OCI-LY7 (cell line): Measurements from ENCODE around the gene FAM3D. TPM values are rescaled to one million over a fixed set of nuclear protein-coding genes. Genes with fewer than 3 reads are reported as not detected.
"Not testable (repeated sequence)": the region's sequence is repeated elsewhere in the genome, so short reads cannot be mapped to it uniquely, and the experiment has no call there.

Source experiments
- BruUV-seq: library from RNA; stranded (reverse); fragments of 400-500 nt; replicated peaks from 2 replicates; lab custom pipeline; 2021; lab: Mats Ljungman, UMichigan
- CTCF ChIA-PET: fragments of 300-600 bp; sonication (Branson Sonifier 250); formaldehyde crosslinking; loops from one replicate; lab custom pipeline; 2022; ENCODE audit warnings: antibody characterized with exemption; ENCODE audit not compliant: unreplicated experiment; lab: Charles Lee
- POLR2A ChIA-PET: fragments of 300-600 bp; sonication (Branson Sonifier 250); formaldehyde crosslinking; loops from one replicate; lab custom pipeline; 2022; ENCODE audit warnings: antibody characterized with exemption; lab: Charles Lee
- DNase-seq: peaks from one replicate; pipeline ENCODE4 v3.0.0-alpha.2; 2015; ENCODE audit warnings: low spot score
- H2AFZ ChIP-seq: fragments of 200-600 bp; sonication (generic), shearing (Covaris generic); 2 replicates; pipeline ENCODE4 v1.6.1; 2014; ENCODE audit warnings: mild to moderate bottlenecking, antibody characterized with exemption, low read length, moderate library complexity
- H3K27ac ChIP-seq: fragments of 200-600 bp; sonication (generic); 2 replicates; pipeline ENCODE4 v1.5.1; 2014; ENCODE audit warnings: mixed run types, low read depth, mild to moderate bottlenecking, moderate library complexity, low read length, inconsistent platforms; ENCODE audit not compliant: poor library complexity, severe bottlenecking
- H3K36me3 ChIP-seq: fragments of 200-600 bp; sonication (generic); 2 replicates; pipeline ENCODE4 v1.6.1; 2014; ENCODE audit warnings: mild to moderate bottlenecking, antibody characterized with exemption, low read length, moderate library complexity, mixed read lengths; ENCODE audit not compliant: insufficient read depth
- H3K4me1 ChIP-seq: fragments of 200-600 bp; sonication (generic); 2 replicates; pipeline ENCODE4 v1.5.1; 2014; ENCODE audit warnings: mild to moderate bottlenecking, low read length; ENCODE audit not compliant: insufficient read depth, poor library complexity, severe bottlenecking
- H3K4me2 ChIP-seq: fragments of 200-600 bp; sonication (generic); 2 replicates; pipeline ENCODE4 v1.6.1; 2014; ENCODE audit warnings: mild to moderate bottlenecking, low read length
- H3K4me3 ChIP-seq: fragments of 200-600 bp; sonication (generic); 2 replicates; pipeline ENCODE4 v1.5.1; 2014; ENCODE audit warnings: mild to moderate bottlenecking, low read depth, low read length; ENCODE audit not compliant: poor library complexity, severe bottlenecking
- H3K79me2 ChIP-seq: fragments of 200-600 bp; sonication (generic); 2 replicates; pipeline ENCODE4 v1.6.1; 2016; ENCODE audit warnings: low read depth, mild to moderate bottlenecking, low read length, moderate library complexity, mixed read lengths; ENCODE audit not compliant: insufficient read depth
- H3K9me2 ChIP-seq: fragments of 200-600 bp; sonication (generic); 2 replicates; pipeline ENCODE4 v1.6.1; 2016; ENCODE audit warnings: mild to moderate bottlenecking, low read length, mixed read lengths; ENCODE audit not compliant: insufficient read depth
- H3K9me3 ChIP-seq: fragments of 200-600 bp; sonication (generic); 2 replicates; pipeline ENCODE4 v1.6.1; 2014; ENCODE audit warnings: mild to moderate bottlenecking, mixed run types, low read length, mixed read lengths
- H4K20me1 ChIP-seq: fragments of 200-600 bp; sonication (generic); 2 replicates; pipeline ENCODE4 v1.6.1; 2014; ENCODE audit warnings: mild to moderate bottlenecking, antibody characterized with exemption, low read length, moderate library complexity, mixed read lengths; ENCODE audit not compliant: insufficient read depth
- EZH2phosphoT487 ChIP-seq: fragments of 200-600 bp; sonication (generic); IDR thresholded peaks from 2 replicates; pipeline ENCODE4 v1.6.1; 2018; ENCODE audit warnings: low read depth, borderline replicate concordance, mild to moderate bottlenecking, mixed run types, antibody characterized with exemption, low read length, moderate library complexity, mixed read lengths
- intact Hi-C: fragments of 100-400 bp; cut with micrococcal nuclease; formaldehyde crosslinking; loops from one replicate; pipeline ENCODE4 v1.10.0; 2022; ENCODE audit not compliant: unreplicated experiment
- total RNA-seq, 2 experiments: library from RNA; depleted of rRNA in 1 of 2; stranded (reverse); fragments of >200 nt in 1 of 2; shearing (Covaris generic) in 1 of 2; gene quantifications; 2 replicates each; pipeline ENCODE4 v1.2.3, GENCODE V29; 2014 to 2022
- TF ChIP-seq, protein P1 (sequence below): fragments of 200-600 bp; sonication (generic); conservative IDR thresholded peaks from 2 replicates; pipeline ENCODE4 v1.5.1; 2014; ENCODE audit warnings: mild to moderate bottlenecking, antibody characterized with exemption, low read length, moderate library complexity, mixed read lengths

Gene FAM3D
- total RNA-seq, 2 experiments from 2014 or later, result not detected

DNA sequence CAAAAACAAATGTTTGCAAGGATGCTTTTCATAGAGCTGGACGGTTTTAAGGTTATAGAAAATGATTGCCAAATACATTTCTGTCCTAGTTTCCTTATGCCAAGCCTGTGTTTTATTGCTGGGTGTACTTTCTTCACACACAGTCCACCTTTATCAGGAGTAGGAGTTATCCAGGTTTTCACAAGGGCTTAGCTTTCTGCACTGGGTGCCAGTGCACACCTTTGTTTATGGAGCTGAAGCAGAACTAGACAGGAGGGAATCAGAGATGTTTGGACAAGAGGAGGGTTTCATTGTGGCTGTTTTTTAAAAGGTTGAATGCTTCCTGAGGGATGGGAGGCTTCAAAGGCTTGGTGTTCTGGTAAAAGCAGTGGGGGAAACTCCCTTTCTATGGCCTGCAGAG, 29.5 kb upstream of the FAM3D start:
- no peaks in the 10 kb centered on the region for H3K79me2 ChIP-seq
- ChIA-PET POLR2A (interaction anchor here (1.3 kb wide), 1 partner anchor 16 kb away, joined by 3 read pairs; no protein-coding TSS in a partner anchor), CTCF (no interaction called here)
- H3K9me3 ChIP-seq, result peaks cover 12% of the 10 kb centered on the region; the same call in 1 of the 2 replicates
- no peak overlapping the region for H3K4me2 ChIP-seq
- no TSS peak for BruUV-seq
- no peaks in the 10 kb centered on the region for H3K9me2 ChIP-seq
- H4K20me1 ChIP-seq, result no peaks in the 10 kb centered on the region
- no peak for DNase-seq
- intact Hi-C loops, result no loop called here
- H3K36me3 ChIP-seq, result no peaks in the 10 kb centered on the region
- H2AFZ ChIP-seq, result no peak overlapping the region
- no peak overlapping the region for H3K4me3 ChIP-seq
- TF ChIP-seq, protein P1, sequence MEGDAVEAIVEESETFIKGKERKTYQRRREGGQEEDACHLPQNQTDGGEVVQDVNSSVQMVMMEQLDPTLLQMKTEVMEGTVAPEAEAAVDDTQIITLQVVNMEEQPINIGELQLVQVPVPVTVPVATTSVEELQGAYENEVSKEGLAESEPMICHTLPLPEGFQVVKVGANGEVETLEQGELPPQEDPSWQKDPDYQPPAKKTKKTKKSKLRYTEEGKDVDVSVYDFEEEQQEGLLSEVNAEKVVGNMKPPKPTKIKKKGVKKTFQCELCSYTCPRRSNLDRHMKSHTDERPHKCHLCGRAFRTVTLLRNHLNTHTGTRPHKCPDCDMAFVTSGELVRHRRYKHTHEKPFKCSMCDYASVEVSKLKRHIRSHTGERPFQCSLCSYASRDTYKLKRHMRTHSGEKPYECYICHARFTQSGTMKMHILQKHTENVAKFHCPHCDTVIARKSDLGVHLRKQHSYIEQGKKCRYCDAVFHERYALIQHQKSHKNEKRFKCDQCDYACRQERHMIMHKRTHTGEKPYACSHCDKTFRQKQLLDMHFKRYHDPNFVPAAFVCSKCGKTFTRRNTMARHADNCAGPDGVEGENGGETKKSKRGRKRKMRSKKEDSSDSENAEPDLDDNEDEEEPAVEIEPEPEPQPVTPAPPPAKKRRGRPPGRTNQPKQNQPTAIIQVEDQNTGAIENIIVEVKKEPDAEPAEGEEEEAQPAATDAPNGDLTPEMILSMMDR, result no peak
- TF ChIP-seq EZH2phosphoT487, result no peak
- no peak overlapping the region for H3K27ac ChIP-seq
- no peaks in the 10 kb centered on the region for H3K4me1 ChIP-seq

DNA sequence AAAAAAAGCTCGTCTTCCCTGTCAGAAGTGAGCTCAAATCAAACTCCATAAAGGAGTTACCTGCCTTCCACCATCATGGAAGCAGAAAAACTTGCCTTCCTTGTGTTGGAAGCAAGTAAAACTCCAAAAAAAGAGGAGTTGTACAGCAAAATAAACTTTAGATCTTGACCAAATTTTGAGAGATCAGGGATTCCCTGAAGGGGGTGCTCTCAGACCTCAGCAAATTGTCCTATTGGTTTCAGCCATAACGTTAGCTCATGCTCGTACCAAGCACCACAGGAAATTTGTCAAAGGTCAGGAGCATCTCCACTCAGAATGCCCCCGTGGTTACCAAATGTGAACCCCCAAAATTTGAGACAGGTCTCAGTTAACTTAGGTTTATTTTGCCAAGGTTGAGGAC, 28.7 kb upstream of the FAM3D start:
- BruUV-seq, intact Hi-C loops, DNase-seq, H3K4me2 ChIP-seq, H3K36me3 ChIP-seq, H3K9me2 ChIP-seq, H3K79me2 ChIP-seq, H3K27ac ChIP-seq, H3K4me3 ChIP-seq, CTCF ChIA-PET, H3K4me1 ChIP-seq, H2AFZ ChIP-seq, H4K20me1 ChIP-seq: not testable (repeated sequence)
- POLR2A ChIA-PET, result interaction anchor here (1.3 kb wide), 1 partner anchor 15 kb away, joined by 3 read pairs; no protein-coding TSS in a partner anchor
- peaks cover 17% of the 10 kb centered on the region; the same call in 1 of the 2 replicates for H3K9me3 ChIP-seq

- Histone ChIP-seq H3K36me3 (no peaks in the 10 kb centered on the region), H3K27ac (no peak overlapping the region), H3K4me2 (no peak overlapping the region), H3K79me2 (no peaks in the 10 kb centered on the region), H4K20me1 (no peaks in the 10 kb centered on the region), H3K9me3 (peaks cover 17% of the 10 kb centered on the region; the same call in 1 of the 2 replicates), H3K4me3 (no peak overlapping the region), H3K4me1 (no peaks in the 10 kb centered on the region), H2AFZ (no peak overlapping the region), H3K9me2 (no peaks in the 10 kb centered on the region)
- ChIA-PET CTCF (no interaction called here), POLR2A (interaction anchor here (0.6 kb wide), 1 partner anchor 527 kb away, joined by 3 read pairs; no protein-coding TSS in a partner anchor)
- intact Hi-C loops, result no loop called here
- DNase-seq, result no peak
- TF ChIP-seq EZH2phosphoT487, result no peak
- TF ChIP-seq, protein P1, result no peak
- no TSS peak for BruUV-seq
These were observed 27.6 kb upstream of the FAM3D start for GRCh38 chr3:58693940-58694850.
